Hepatocyte (in vitro differentiated cells): ENCODE data around the gene TMEM100.

Source experiments
- EZH2 ChIP-seq: fragments of 200-600 bp; sonication (generic); IDR thresholded peaks from 2 replicates; pipeline ENCODE4 v1.6.1; 2016; ENCODE audit warnings: antibody characterized with exemption, mild to moderate bottlenecking, borderline replicate concordance
- EZH2phosphoT487 ChIP-seq: fragments of 200-600 bp; sonication (generic); IDR thresholded peaks from one replicate; pipeline ENCODE4 v1.6.1; 2018; ENCODE audit warnings: antibody characterized with exemption, mild to moderate bottlenecking, low read depth, moderate library complexity; ENCODE audit not compliant: unreplicated experiment, severe bottlenecking
- TF ChIP-seq, protein P1 (sequence below): fragments of 200-600 bp; sonication (generic); IDR thresholded peaks from 2 replicates; pipeline ENCODE4 v1.5.1; 2016; ENCODE audit warnings: antibody characterized with exemption, mild to moderate bottlenecking; ENCODE audit not compliant: poor library complexity

DNA sequence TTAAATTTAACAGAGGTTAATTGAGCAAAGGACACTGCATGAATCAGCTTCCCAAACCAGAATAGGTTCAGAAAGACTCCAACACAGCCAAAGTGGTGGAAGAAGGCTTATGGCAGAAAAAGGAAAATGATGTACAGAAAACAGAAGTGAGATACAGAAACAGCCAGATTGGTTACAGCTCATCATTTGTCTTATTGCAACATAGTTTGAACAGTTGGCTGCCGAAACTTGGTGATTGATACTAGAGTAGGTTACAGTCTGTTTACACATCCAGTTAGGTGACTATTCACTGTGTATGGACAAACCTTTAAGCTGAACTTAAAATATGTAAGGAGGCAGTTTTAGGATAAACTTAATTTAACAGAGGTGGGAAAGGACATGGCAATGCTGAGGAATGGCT lies 18.3 kb downstream of the TMEM100 start:
- TF ChIP-seq EZH2 = no peak
- TF ChIP-seq, protein P1, sequence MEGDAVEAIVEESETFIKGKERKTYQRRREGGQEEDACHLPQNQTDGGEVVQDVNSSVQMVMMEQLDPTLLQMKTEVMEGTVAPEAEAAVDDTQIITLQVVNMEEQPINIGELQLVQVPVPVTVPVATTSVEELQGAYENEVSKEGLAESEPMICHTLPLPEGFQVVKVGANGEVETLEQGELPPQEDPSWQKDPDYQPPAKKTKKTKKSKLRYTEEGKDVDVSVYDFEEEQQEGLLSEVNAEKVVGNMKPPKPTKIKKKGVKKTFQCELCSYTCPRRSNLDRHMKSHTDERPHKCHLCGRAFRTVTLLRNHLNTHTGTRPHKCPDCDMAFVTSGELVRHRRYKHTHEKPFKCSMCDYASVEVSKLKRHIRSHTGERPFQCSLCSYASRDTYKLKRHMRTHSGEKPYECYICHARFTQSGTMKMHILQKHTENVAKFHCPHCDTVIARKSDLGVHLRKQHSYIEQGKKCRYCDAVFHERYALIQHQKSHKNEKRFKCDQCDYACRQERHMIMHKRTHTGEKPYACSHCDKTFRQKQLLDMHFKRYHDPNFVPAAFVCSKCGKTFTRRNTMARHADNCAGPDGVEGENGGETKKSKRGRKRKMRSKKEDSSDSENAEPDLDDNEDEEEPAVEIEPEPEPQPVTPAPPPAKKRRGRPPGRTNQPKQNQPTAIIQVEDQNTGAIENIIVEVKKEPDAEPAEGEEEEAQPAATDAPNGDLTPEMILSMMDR = no peak
- no peak for TF ChIP-seq EZH2phosphoT487
